GM19043 (cell line): ENCODE measurements around the gene PHACTR1.

Source experiments
- ATAC-seq: cut with Tn5 transposase; IDR thresholded peaks from one replicate; pipeline ENCODE4 v1.9.1; 2021; ENCODE audit warnings: low read depth; ENCODE audit not compliant: unreplicated experiment

Gene PHACTR1

GRCh38 chr6:13089296-13089994 lies 372.9 kb downstream of the PHACTR1 start:
- no peak for ATAC-seq

GRCh38 chr6:13091192-13091591 lies 374.6 kb downstream of the PHACTR1 start:
- ATAC-seq = no peak

- no peak for ATAC-seq
These were observed 378.3 kb downstream of the PHACTR1 start for GRCh38 chr6:13094781-13095425.

GRCh38 chr6:13096084-13096483 lies 379.5 kb downstream of the PHACTR1 start:
- ATAC-seq = no peak

- ATAC-seq = no peak
These were observed 380.9 kb downstream of the PHACTR1 start for GRCh38 chr6:13097454-13097853.

- no peak for ATAC-seq
These were observed 381.4 kb downstream of the PHACTR1 start for GRCh38 chr6:13098006-13098405.

- no peak for ATAC-seq
These were observed 382.4 kb downstream of the PHACTR1 start for GRCh38 chr6:13098793-13099570.

- ATAC-seq = no peak
These were observed 383.2 kb downstream of the PHACTR1 start for GRCh38 chr6:13099771-13100170.

- no peak for ATAC-seq
These were observed 384.8 kb downstream of the PHACTR1 start for GRCh38 chr6:13101409-13101808.

GRCh38 chr6:13101985-13102384 lies 385.4 kb downstream of the PHACTR1 start:
- ATAC-seq = no peak

- no peak for ATAC-seq
These were observed 386.6 kb downstream of the PHACTR1 start for GRCh38 chr6:13103169-13103568.

- no peak for ATAC-seq
These were observed 388.6 kb downstream of the PHACTR1 start for GRCh38 chr6:13105139-13105538.

- no peak for ATAC-seq
These were observed 396.4 kb downstream of the PHACTR1 start for GRCh38 chr6:13112921-13113320.

GRCh38 chr6:13113376-13113775 lies 396.8 kb downstream of the PHACTR1 start:
- ATAC-seq = no peak

- ATAC-seq = no peak
These were observed 397.5 kb downstream of the PHACTR1 start for GRCh38 chr6:13113981-13114593.

- ATAC-seq = no peak
These were observed 399.6 kb downstream of the PHACTR1 start for GRCh38 chr6:13116155-13116554.

- ATAC-seq = no peak
These were observed 401.0 kb downstream of the PHACTR1 start for GRCh38 chr6:13117570-13117969.

GRCh38 chr6:13119549-13119948 lies 403.0 kb downstream of the PHACTR1 start:
- no peak for ATAC-seq

GRCh38 chr6:13120483-13121482 lies 404.2 kb downstream of the PHACTR1 start:
- no peak for ATAC-seq

GRCh38 chr6:13124131-13124530 lies 407.6 kb downstream of the PHACTR1 start:
- no peak for ATAC-seq
